ENCODE results near the gene S100A14. TPM values are rescaled to one million over a fixed set of nuclear protein-coding genes. Genes with fewer than 3 reads are reported as not detected.
"Not testable (repeated sequence)": the region's sequence is repeated elsewhere in the genome, so short reads cannot be mapped to it uniquely, and the experiment has no call there.

Gene S100A14
- total RNA-seq, 1 experiment from 2014 or later = not detected

DNA sequence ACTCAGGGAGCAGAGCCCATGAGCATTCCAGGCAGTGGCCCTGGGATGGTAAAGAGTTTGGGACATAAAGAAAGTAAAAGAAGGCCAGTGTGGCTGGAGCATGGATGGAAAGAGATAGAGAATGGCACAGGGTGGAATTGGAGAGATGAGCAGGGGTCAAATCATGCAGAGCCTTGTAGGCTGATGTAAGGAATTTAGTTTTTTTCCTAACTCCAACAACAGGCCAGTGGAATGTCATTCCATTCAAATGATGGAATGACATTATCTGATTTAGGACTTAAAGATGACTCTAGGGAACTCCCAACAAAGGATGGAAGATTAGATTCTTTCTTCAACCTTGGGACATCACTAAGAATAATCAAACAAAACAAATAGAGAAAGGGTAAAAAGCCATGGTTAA, 37.6 kb downstream of the S100A14 start:
- no peak for DNase-seq (ENCODE audit: low read depth, low spot score)

DNA sequence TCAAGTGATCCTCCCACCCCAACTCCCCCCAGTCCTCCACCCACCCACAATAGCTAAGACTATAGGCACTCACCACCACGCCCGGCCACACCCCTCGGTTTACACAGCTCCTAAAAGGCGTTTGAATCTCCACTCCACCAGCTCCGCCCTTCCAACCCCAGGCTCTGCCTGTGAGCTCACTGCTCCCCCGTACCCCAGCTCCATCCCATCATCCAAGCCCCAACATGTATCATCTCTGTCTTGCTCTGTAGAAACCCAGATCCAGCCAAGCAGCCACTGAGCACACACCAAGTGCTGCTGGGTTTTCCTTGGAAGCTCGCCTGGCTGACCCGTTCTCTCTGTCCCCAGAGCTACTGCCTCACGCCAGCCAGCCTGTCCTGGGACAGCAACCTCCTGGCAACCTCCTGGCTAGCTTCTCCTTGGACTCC, 38.5 kb downstream of the S100A14 start:
- in situ Hi-C loops (cut with HindIII; ENCODE audit: low pct_unique_long_range_greater_than_20kb, low sequenced_read_pairs) = no loop called here
- no peak for DNase-seq (ENCODE audit: low read depth, low spot score)

More for the DNA sequence above, 37.6 kb downstream of the S100A14 start:
- in situ Hi-C loops (cut with HindIII; ENCODE audit: low pct_unique_long_range_greater_than_20kb, low sequenced_read_pairs) = no loop called here

DNA sequence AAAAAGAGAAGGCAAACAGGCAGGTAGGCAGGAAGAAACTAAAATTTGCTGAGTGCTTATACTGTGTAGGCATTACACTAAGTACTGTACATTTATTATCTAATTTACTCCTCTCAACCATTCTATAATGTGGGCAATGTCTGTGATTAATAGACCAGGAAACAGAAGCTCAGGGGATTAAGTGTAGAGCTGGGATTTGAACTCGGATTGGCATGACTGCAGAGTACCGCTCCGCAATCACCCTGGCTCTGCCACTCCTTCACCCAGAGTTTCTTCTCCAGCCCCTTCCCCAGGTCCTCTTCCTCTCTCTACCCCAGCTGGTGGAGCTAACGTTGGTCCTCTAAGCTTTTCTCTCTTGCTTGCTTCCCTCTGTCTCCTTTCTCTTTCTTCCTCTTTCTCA, 39.0 kb downstream of the S100A14 start:
- no peak for DNase-seq (ENCODE audit: low read depth, low spot score)
- in situ Hi-C loops (cut with HindIII; ENCODE audit: low pct_unique_long_range_greater_than_20kb, low sequenced_read_pairs) = no loop called here

DNA sequence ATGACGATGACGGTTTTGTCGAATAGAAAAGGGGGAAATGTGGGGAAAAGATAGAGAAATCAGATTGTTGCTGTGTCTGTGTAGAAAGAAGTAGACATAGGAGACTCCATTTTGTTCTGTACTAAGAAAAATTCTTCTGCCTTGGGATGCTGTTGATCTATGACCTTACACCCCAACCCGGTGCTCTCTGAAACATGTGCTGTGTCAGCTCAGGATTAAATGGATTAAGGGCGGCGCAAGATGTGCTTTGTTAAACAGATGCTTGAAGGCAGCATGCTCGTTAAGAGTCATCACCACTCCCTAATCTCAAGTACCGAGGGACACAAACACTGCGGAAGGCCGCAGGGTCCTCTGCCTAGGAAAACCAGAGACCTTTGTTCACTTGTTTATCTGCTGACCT, 40.6 kb downstream of the S100A14 start:
- DNase-seq (ENCODE audit: low read depth, low spot score); in situ Hi-C loops (cut with HindIII; ENCODE audit: low pct_unique_long_range_greater_than_20kb, low sequenced_read_pairs): not testable (repeated sequence)

DNA sequence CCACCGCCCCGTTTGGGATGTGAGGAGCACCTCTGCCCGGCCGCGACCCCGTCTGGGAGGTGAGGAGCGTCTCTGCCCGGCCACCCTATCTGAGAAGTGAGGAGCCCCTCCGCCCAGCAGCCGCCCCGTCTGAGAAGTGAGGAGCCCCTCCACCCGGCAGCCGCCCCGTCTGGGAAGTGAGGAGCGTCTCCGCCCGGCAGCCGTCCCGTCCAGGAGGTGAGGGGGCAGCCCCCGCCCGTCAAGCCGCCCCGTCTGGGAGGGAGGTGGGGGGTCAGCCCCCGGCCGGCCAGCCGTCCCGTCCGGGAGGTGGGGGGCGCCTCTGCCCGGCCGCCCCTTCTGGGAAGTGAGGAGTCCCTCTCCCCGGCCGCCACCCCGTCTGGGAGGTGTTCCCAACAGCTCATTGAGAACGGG, 41.0 kb downstream of the S100A14 start:
- in situ Hi-C loops (cut with HindIII; ENCODE audit: low pct_unique_long_range_greater_than_20kb, low sequenced_read_pairs); DNase-seq (ENCODE audit: low read depth, low spot score): not testable (repeated sequence)

DNA sequence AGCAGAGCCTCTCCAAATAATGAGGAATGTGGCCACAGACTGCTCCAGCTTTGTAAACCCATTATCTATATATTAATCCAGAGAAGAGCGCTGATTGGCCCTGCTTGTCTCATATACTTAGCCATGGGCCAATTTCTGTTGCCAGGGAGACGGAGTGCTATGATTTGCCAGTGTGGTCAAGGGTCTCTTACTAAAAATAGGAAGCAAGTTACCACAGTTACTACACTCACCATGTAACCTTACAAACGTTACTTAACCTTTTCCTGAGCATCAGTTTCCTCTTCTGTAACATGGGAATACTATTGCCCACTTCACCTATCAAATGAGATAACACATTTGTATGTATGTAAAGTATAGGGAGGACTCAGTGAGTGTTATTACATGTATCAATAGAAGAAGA, 42.8 kb downstream of the S100A14 start:
- in situ Hi-C loops (cut with HindIII; ENCODE audit: low pct_unique_long_range_greater_than_20kb, low sequenced_read_pairs) = no loop called here
- no peak for DNase-seq (ENCODE audit: low read depth, low spot score)

DNA sequence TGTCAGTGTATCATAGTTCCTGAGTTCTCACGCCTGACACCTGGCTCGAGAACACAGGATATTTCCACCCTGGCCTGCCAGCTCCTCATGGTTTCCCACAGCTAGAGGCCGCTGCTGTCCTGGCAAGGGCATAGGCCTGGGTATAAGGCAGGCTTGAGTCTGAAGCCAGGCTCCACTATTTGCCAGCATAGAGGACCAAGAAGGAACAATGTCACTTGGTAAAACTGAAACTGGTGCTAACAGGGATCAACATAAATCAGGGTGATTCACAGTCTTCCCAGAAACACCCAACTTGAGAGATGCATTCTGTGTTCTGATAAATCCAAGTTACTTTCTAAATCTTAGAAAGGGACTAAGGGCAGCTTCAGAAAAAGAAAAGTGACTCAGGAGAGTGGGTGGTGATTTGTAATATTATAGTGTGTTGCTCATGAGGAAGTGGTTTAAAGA, 43.5 kb downstream of the S100A14 start:
- peak; percentile 93 for DNase-seq (ENCODE audit: low read depth, low spot score)
- in situ Hi-C loops (cut with HindIII; ENCODE audit: low pct_unique_long_range_greater_than_20kb, low sequenced_read_pairs) = no loop called here

DNA sequence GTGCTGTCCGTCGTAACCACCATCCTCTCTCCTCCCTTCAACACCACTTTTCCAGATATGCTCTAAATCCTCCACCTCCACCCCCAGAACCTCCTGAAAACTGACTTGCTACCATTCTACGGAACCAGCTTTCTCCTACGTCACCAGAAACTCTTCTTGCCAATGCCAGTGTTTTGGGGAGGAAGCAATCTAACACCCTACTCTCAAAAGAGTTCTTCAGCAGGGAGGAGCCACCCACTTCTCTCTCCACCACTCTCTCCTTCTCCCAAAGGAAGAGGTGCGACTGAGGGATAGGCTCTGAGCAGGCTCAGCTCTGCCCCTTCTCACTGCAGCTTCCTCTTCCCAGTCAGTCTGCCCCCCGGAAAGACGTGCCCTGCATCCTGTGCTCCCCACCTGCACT, 44.4 kb downstream of the S100A14 start:
- DNase-seq (ENCODE audit: low read depth, low spot score) = no peak
- in situ Hi-C loops (cut with HindIII; ENCODE audit: low pct_unique_long_range_greater_than_20kb, low sequenced_read_pairs) = no loop called here

DNA sequence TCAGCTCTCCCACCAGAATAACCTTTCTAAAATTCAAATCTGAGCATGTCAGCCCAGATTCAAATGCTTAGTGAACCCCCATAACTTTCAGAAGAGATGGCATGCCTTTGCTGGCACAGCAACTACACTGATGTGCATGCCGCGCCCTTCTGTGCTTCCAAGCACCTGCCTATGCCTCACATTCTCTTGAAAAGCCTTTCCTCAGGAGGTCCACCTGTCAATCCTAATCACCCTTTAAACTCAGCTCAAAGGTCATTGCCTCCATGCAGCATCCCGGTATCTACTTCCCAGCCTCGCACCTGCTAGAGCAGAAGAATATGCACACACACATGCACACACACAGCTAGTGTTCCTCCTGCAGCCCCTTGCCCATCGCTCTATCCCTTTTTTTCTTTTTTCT, 45.3 kb downstream of the S100A14 start:
- no peak for DNase-seq (ENCODE audit: low read depth, low spot score)
- in situ Hi-C loops (cut with HindIII; ENCODE audit: low pct_unique_long_range_greater_than_20kb, low sequenced_read_pairs) = no loop called here

DNA sequence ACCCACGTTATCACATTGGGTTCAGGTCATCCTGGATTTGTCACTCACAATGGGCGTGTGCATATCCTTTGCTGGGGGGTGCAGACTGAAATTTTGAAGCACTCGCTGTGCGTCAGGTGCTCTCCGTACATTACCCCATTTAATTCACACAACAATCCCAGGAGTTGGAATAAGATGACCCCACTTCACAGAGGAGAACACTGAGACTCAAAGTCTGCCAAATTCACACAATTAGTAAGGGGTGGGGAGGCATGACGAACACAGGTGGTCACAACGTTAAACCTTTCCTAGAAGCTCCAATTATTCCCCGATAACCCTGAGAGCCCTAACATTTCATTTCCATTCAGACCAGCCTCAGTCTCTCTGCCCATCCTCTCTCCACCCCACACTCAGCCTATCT, 46.7 kb downstream of the S100A14 start:
- in situ Hi-C loops (cut with HindIII; ENCODE audit: low pct_unique_long_range_greater_than_20kb, low sequenced_read_pairs) = no loop called here

DNA sequence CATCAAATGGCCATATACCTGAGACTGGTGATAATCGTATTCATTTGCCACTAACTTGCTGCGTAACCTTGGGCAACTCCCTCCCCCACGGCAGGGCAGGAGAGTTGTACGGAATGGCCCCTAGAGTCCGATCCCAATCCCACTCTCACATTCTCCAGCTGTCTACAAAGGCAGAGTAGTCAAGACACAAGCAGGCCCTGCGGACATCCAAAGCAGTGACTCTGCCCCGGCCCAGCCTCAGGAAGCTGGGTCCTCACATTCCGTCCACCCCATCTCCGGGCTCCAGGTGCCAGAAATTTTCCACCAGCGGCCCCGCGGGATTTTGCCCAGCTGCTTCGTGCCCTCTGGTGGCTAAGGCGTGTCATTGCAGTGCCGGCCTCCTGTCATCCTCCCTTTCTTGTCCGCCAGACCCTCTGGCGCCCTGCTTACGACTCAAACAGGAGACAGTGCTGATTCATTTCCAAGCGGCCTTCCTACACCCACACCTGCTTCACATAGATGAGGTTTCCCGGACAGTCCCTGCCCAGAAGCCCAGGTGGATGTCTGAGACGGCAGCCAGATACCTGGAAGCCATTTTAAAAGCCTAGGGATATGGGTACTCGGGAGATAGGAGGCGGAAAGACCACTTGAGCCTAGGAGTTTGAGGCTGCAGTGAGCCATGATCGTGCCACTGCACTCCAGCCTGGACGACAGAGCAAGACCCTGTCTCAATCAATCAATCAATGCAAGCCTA, 47.6 kb downstream of the S100A14 start:
- in situ Hi-C loops (cut with HindIII; ENCODE audit: low pct_unique_long_range_greater_than_20kb, low sequenced_read_pairs) = no loop called here
- DNase-seq (ENCODE audit: low read depth, low spot score) = peak; percentile 91

More for the DNA sequence above, 46.7 kb downstream of the S100A14 start:
- DNase-seq (ENCODE audit: low read depth, low spot score) = no peak

DNA sequence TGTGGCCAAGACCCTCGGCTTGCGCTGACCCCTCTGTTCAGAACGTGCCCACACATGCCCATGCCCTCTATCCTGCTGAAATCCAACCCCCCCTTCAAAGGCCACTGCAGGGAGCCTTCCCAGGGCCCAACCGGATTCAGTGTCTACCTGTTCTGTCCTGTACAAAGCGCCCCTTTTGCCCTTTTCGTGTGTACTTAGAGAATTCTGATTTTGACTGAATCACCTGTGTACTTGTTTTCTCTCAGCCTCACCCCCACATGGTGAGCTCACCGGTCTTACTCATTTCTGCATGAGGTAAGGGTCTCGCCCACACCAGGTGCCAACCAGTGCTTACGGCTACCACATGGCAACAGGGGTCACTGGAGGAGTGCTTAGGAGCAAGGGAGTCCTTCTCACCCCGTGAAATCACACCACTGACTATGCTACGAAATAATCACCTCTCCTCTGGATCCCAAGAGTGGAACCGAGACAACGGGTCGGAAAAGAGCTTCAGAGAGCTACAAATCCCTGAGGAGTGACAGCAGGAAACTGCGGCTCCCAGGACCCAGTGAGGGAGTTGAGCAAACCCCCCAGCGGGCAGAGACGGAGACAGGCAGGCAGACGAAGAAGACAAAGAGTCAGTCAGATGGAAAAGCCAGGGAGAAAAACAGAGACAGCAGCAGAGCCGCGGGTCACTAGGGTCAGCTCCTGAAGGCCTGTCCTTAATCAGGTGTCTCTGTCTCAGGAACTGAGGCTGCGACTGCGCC, 48.3 kb downstream of the S100A14 start:
- in situ Hi-C loops (cut with HindIII; ENCODE audit: low pct_unique_long_range_greater_than_20kb, low sequenced_read_pairs) = no loop called here
- peak; percentile 77 for DNase-seq (ENCODE audit: low read depth, low spot score)

DNA sequence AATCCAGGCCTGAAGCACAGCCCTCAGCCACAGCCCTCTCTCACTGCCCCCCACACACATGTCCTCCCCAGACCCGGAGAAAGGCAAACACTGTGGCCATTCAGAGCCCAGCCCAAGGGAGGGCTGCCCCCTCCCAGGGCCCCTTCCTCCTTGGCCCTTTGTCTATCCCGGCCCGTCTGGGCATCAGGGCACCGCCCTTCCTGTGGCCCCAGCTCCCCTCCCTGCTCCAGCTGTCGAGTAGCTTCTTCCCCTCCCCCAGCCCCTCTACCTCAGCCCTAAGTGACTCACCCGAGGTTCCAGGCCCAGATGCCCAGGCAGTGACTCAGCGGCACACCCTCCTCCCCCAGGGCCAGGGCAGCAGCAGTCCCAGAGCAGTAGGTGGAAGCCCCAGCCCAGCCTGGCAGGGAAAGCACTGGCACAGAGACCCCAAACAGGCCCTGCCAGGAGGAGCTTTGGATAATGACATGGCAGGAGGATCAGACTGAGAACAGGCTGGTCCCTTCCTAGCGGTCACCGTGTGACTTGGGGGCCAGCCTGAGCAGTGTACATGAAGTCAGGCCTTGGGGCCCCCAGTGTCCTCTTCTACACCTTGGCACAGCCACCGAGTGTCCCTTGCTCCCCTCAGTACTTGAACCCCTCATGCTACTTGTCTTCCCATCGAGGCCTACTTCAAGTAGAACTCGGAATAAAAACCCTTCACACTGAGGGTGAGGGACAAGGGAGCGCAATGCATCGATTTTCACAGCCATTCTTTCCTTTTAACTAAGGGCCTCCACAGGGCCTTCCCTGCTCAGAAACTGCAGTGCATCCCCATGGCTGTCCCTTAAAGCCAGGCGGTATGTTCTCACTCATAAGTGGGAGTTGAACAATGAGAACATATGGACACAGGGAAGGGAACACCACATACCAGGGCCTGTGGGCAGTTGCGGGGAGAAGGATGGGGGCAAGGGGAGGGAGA, 49.4 kb downstream of the S100A14 start:
- in situ Hi-C loops (cut with HindIII; ENCODE audit: low pct_unique_long_range_greater_than_20kb, low sequenced_read_pairs) = no loop called here
- DNase-seq (ENCODE audit: low read depth, low spot score) = peak; percentile 97

DNA sequence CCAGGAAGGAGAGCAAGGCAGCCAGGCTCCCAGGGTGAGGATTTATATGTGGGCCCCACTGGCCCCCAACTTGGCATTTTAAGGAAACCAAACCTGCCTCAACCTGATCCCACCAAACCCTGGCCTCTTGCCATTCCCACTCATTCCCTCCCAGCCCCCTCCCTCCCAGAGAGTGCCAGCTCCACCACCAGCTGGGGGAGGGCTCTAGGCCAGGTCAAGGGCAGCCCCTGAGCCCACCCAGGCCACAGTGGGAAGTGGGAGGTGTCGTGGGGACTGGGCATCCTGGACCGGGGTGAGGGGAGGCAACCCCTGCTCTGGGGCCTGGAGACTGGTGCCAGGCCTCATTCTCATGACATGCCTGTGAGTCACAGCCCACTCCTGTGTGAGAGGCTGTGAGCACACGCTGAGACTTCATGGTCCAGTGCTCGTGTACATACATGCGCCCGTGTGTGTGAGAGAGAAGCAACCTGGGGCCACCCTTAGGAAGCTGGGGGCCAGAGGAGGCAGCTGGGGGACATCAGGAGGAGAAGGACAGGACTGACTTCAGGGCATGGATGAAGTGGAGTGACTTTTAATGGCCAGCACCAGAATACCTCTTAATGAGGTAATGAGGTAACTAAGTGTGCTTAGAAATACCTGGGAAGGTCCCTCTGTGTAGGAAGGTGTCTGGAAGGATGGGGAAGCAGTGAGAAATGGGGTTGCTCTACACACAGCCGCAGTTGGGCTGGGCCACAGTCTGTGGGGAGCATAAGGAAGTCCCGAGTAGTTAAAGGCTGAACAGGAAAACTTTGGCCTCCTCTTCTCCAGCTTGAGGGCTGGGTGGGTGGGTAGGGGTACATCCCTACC, 50.4 kb downstream of the S100A14 start, which contains the start of gene S100A2:
S100A2 (minus strand) TSS at position 316 of the 846 bp plus-strand sequence. CDS start 1,967 bp downstream, outside the sequence.
- in situ Hi-C loops (cut with HindIII; ENCODE audit: low pct_unique_long_range_greater_than_20kb, low sequenced_read_pairs) = no loop called here
- peak; percentile 54 for DNase-seq (ENCODE audit: low read depth, low spot score)

Data from SK-MEL-5 (cell line).